C4-2B (cell line): Measurements from ENCODE around the gene CDH11.

Source experiments
- ZFX ChIP-seq: fragments of 450-650 bp; IDR thresholded peaks from 2 replicates; pipeline ENCODE4 v1.6.1; 2017
- TF ChIP-seq, protein P1 (sequence below): fragments of 450-650 bp; conservative IDR thresholded peaks from 2 replicates; pipeline ENCODE4 v1.5.1; 2017; ENCODE audit warnings: mild to moderate bottlenecking

DNA sequence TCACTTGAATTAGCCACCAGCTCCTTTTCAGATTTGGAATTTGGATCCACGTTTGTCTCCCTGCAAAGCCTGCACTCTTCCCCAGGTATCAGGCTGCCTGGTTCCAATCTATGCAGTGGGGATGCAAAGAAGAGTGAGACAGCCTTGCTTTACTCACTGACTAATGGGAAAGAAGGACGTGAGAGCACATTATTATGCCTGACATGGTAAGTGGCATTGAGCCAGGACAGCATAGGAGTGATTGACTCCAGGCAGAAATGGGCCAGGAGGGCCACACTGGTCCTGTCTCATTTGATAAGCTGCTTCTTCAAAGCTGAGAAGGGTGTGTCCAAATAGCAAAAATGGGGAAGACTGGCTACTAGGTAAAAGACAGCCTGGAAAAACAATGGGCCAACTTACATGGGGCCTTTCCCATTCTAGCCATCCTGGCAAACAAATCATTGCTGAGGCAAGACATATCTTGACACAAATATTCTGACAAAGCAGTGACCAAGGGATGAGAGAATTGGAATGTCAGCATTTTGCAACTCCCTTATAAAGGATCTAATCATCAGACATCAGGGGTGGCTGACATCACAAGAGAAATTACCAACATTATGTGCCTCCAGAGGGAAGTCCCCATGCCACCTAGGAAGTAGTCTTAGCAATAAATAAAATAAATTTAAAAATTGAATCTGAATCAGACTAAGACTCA, 38.6 kb downstream of the CDH11 start:
- TF ChIP-seq, protein P1, sequence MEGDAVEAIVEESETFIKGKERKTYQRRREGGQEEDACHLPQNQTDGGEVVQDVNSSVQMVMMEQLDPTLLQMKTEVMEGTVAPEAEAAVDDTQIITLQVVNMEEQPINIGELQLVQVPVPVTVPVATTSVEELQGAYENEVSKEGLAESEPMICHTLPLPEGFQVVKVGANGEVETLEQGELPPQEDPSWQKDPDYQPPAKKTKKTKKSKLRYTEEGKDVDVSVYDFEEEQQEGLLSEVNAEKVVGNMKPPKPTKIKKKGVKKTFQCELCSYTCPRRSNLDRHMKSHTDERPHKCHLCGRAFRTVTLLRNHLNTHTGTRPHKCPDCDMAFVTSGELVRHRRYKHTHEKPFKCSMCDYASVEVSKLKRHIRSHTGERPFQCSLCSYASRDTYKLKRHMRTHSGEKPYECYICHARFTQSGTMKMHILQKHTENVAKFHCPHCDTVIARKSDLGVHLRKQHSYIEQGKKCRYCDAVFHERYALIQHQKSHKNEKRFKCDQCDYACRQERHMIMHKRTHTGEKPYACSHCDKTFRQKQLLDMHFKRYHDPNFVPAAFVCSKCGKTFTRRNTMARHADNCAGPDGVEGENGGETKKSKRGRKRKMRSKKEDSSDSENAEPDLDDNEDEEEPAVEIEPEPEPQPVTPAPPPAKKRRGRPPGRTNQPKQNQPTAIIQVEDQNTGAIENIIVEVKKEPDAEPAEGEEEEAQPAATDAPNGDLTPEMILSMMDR = no peak
- TF ChIP-seq ZFX = no peak
